Naive thymus-derived CD4-positive, alpha-beta T cell (primary cell): Measurements from ENCODE around the gene MRFAP1. TPM values are rescaled to one million over a fixed set of nuclear protein-coding genes. Genes with fewer than 3 reads are reported as not detected.

Source experiments
- polyA plus RNA-seq, 2 donors: library from polyadenylated mRNA; unstranded; fragments of 300-500 nt; fragmentation: Illumina TruSeq; gene quantifications; one replicate each; pipeline ENCODE4 v1.2.3, GENCODE V29; 2021
- total RNA-seq, 6 experiments: library from RNA in 5 of 6; stranded (reverse) in 5 of 6; gene quantifications; 1 replicate in 5 of 6; 2 replicates in 1 of 6; pipeline ENCODE4 v1.2.3 and lab custom pipeline; 2021 to 2026

Gene MRFAP1
- total and polyA plus RNA-seq, 7 experiments from 2014 or later, result 120 to 199 (median 139) TPM

Other genes with a start within 250 kb of the MRFAP1 start
- not detected for gene PPP2R2C, start 168.1 kb upstream of the MRFAP1 start, total RNA-seq
- not detected for gene PPP2R2C, start 168.1 kb upstream of the MRFAP1 start, polyA plus RNA-seq
- gene MAN2B2, start 65.5 kb upstream of the MRFAP1 start, total RNA-seq, result 10 to 100 TPM; 28.7 to 56.2 (median 39.4) TPM
- gene MAN2B2, start 65.5 kb upstream of the MRFAP1 start, polyA plus RNA-seq, result 10 to 100 TPM; 10.5 to 31.4 TPM
- 10 to 100 TPM in 2 of 5 experiments, 1 to 10 TPM in 1, under 1 TPM in 1, not detected in 1; 0.65 to 15.7 (median 8.0) TPM for gene S100P, start 53.2 kb downstream of the MRFAP1 start, total RNA-seq
- gene S100P, start 53.2 kb downstream of the MRFAP1 start, polyA plus RNA-seq, result not detected
- gene MRFAP1L1, start 69.2 kb downstream of the MRFAP1 start, total RNA-seq, result 100 to 1,000 TPM in 2 of 5 experiments, 10 to 100 TPM in 3; 24.8 to 124 (median 73.6) TPM
- 100 to 1,000 TPM; 116 to 160 TPM for gene MRFAP1L1, start 69.2 kb downstream of the MRFAP1 start, polyA plus RNA-seq
- gene BLOC1S4, start 75.5 kb downstream of the MRFAP1 start, total RNA-seq, result 10 to 100 TPM; 18.7 to 45.9 (median 25.0) TPM
- gene BLOC1S4, start 75.5 kb downstream of the MRFAP1 start, polyA plus RNA-seq, result 10 to 100 TPM; 69.6 to 80.3 TPM
- 10 to 100 TPM; 15.7 to 24.2 (median 19.8) TPM for gene KIAA0232, start 142.0 kb downstream of the MRFAP1 start, total RNA-seq
- 10 to 100 TPM; 12.0 to 13.3 TPM for gene KIAA0232, start 142.0 kb downstream of the MRFAP1 start, polyA plus RNA-seq